GM19468 (cell line): ENCODE data around the gene RNASEH1.

ENCODE experiments used
- ATAC-seq: cut with Tn5 transposase; IDR thresholded peaks from one replicate; pipeline ENCODE4 v1.9.1; 2021; ENCODE audit warnings: mild to moderate bottlenecking, moderate library complexity, moderate number of reproducible peaks; ENCODE audit not compliant: unreplicated experiment; ENCODE audit errors: extremely low read depth

RNASEH1 gene

GRCh38 chr2:3558205-3559014 lies at the start of gene RNASEH1:
TSS of gene RNASEH1 (minus strand) at chr2:3558333. CDS start at chr2:3558260, 73 bp downstream.
- peak; percentile 95 for ATAC-seq

GRCh38 chr2:3606370-3607201 lies 48.5 kb upstream of the RNASEH1 start:
- ATAC-seq, result no peak

- no peak for ATAC-seq
Measured at GRCh38 chr2:3606028-3606369, 47.9 kb upstream of the RNASEH1 start.

GRCh38 chr2:3604991-3605961 lies 47.1 kb upstream of the RNASEH1 start:
- no peak for ATAC-seq

GRCh38 chr2:3604207-3604877 lies 46.2 kb upstream of the RNASEH1 start:
- no peak for ATAC-seq

- no peak for ATAC-seq
Measured at GRCh38 chr2:3603536-3604206, 45.5 kb upstream of the RNASEH1 start.

GRCh38 chr2:3602553-3603339 lies 44.6 kb upstream of the RNASEH1 start:
- no peak for ATAC-seq

- ATAC-seq, result no peak
Measured at GRCh38 chr2:3601561-3602271, 43.6 kb upstream of the RNASEH1 start.

- ATAC-seq, result no peak
Measured at GRCh38 chr2:3600256-3600855, 42.2 kb upstream of the RNASEH1 start.

- ATAC-seq, result no peak
Measured at GRCh38 chr2:3598912-3599854, 41.0 kb upstream of the RNASEH1 start.

- ATAC-seq, result no peak
Measured at GRCh38 chr2:3598197-3598910, 40.2 kb upstream of the RNASEH1 start.

GRCh38 chr2:3597567-3597966 lies 39.4 kb upstream of the RNASEH1 start:
- ATAC-seq, result no peak

- no peak for ATAC-seq
Measured at GRCh38 chr2:3596901-3597417, 38.8 kb upstream of the RNASEH1 start.

GRCh38 chr2:3595985-3596384 lies 37.9 kb upstream of the RNASEH1 start:
- no peak for ATAC-seq

- ATAC-seq, result no peak
Measured at GRCh38 chr2:3595404-3595803, 37.3 kb upstream of the RNASEH1 start.
